Endodermal cell (in vitro differentiated cells): ENCODE measurements around the gene ODAD3. TPM values are rescaled to one million over a fixed set of nuclear protein-coding genes. Genes with fewer than 3 reads are reported as not detected.

ENCODE experiments used
- DNase-seq: peaks from one replicate; pipeline ENCODE4 v3.0.0-alpha.2; 2017
- H3K27ac ChIP-seq: 2 replicates; pipeline ENCODE4 v1.5.1; 2013; ENCODE audit warnings: mild to moderate bottlenecking, low read depth, low read length, moderate library complexity
- H3K27me3 ChIP-seq: 2 replicates; pipeline ENCODE4 v1.6.1; 2013; ENCODE audit warnings: mild to moderate bottlenecking, low read length, moderate library complexity; ENCODE audit not compliant: insufficient read depth, control insufficient read depth, poor library complexity, severe bottlenecking
- H3K36me3 ChIP-seq: 2 replicates; pipeline ENCODE4 v1.7.0; 2013; ENCODE audit warnings: mild to moderate bottlenecking, low read length, moderate library complexity; ENCODE audit not compliant: control insufficient read depth, insufficient read depth
- H3K4me1 ChIP-seq: one replicate; pipeline ENCODE4 v1.7.0; 2013; ENCODE audit warnings: low read length; ENCODE audit not compliant: control insufficient read depth, insufficient read depth
- H3K4me3 ChIP-seq: 2 replicates; pipeline ENCODE4 v1.5.1; 2013; ENCODE audit warnings: mild to moderate bottlenecking, low read length, moderate library complexity
- H3K9ac ChIP-seq: 2 replicates; pipeline ENCODE4 v1.6.1; 2013; ENCODE audit warnings: mild to moderate bottlenecking, low read length, moderate library complexity; ENCODE audit not compliant: poor library complexity, severe bottlenecking; ENCODE audit errors: extremely low read depth
- H3K9me3 ChIP-seq: 2 replicates; pipeline ENCODE4 v1.6.1; 2013; ENCODE audit warnings: mild to moderate bottlenecking, low read length, moderate library complexity; ENCODE audit not compliant: control insufficient read depth
- H3K27ac Mint-ChIP-seq: 2 replicates; pipeline ENCODE4 v1.8.0; 2020; ENCODE audit warnings: mixed read lengths
- H3K27me3 Mint-ChIP-seq: 2 replicates; pipeline ENCODE4 v1.8.0; 2021; ENCODE audit warnings: mild to moderate bottlenecking, mixed read lengths; ENCODE audit not compliant: insufficient read depth
- H3K36me3 Mint-ChIP-seq: 2 replicates; pipeline ENCODE4 v1.8.0; 2020; ENCODE audit warnings: low read depth, mixed read lengths
- H3K4me1 Mint-ChIP-seq: 2 replicates; pipeline ENCODE4 v1.8.0; 2020; ENCODE audit warnings: mixed read lengths
- H3K4me3 Mint-ChIP-seq: 2 replicates; pipeline ENCODE4 v1.8.0; 2020; ENCODE audit warnings: mild to moderate bottlenecking, moderate library complexity, mixed read lengths
- H3K9me3 Mint-ChIP-seq: 2 replicates; pipeline ENCODE4 v1.8.0; 2020; ENCODE audit warnings: mild to moderate bottlenecking, mixed read lengths
- WGBS, 2 experiments: methylation state at CpG; one replicate each; pipeline versions ENCODE4 v1.1.5 to v1.1.7; 2013; ENCODE audit warnings: missing lambda C conversion rate in 2 of 2, mixed read lengths in 1 of 2; ENCODE audit not compliant: insufficient coverage in 1 of 2, insufficient read length in 1 of 2; 5-methylcytosine and 5-hydroxymethylcytosine counted together
- total RNA-seq, 2 donors: library from RNA; stranded (reverse); fragmentation: NEBNext Ultra II Directional in 1 of 2; extraction: Animal tissue kit (Norgen Biotek cat#: 25700) in 1 of 2; gene quantifications; 2 replicates in 1 of 2; 3 replicates in 1 of 2; pipeline ENCODE4 v1.2.1, GENCODE V29; 2021
- TF ChIP-seq, protein P1 (sequence below): fragments of 200-600 bp; sonication (generic); conservative IDR thresholded peaks from 2 replicates; pipeline ENCODE4 v1.5.0; 2021; ENCODE audit warnings: antibody characterized with exemption, mild to moderate bottlenecking

Gene ODAD3
- total RNA-seq, 2 donors from 2014 or later = 0.88 to 2.4 TPM

DNA sequence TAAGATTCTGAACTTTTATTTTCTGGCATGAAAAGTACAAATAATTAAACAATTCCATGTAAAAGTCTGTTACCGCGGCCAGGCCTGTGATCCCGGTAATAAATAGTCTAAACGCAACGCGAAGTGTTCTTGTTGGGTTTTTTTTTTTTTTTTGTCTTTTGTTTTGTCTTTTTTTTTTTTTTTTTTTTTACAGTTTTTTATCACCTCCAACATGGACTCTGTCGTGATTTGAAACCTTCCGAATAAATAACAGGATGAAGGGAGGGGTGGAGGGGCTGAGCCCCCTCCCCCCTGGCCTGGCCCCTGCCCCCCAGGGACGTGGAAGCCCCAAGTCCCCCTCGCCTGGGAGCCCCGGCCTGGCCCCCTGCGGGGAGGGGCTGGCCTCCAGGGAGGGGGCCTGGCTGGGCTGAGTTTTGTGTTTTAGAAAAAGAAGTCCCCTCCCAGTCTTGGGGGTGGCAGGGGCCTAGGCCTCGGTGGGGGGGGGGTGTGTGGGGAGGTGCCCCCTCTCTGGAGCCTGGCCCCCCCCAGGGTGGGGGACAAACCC, 16.5 kb upstream of the ODAD3 start:
- no peak for DNase-seq
- H3K27ac ChIP-seq = no peak overlapping the region
- Mint-ChIP-seq H3K9me3 (no peaks in the 10 kb centered on the region), H3K27me3 (no peaks in the 10 kb centered on the region), H3K4me3 (no peak overlapping the region), H3K36me3 (peaks cover 16% of the 10 kb centered on the region), H3K4me1 (peaks cover 4% of the 10 kb centered on the region), H3K27ac (no peak overlapping the region)
- TF ChIP-seq, protein P1, sequence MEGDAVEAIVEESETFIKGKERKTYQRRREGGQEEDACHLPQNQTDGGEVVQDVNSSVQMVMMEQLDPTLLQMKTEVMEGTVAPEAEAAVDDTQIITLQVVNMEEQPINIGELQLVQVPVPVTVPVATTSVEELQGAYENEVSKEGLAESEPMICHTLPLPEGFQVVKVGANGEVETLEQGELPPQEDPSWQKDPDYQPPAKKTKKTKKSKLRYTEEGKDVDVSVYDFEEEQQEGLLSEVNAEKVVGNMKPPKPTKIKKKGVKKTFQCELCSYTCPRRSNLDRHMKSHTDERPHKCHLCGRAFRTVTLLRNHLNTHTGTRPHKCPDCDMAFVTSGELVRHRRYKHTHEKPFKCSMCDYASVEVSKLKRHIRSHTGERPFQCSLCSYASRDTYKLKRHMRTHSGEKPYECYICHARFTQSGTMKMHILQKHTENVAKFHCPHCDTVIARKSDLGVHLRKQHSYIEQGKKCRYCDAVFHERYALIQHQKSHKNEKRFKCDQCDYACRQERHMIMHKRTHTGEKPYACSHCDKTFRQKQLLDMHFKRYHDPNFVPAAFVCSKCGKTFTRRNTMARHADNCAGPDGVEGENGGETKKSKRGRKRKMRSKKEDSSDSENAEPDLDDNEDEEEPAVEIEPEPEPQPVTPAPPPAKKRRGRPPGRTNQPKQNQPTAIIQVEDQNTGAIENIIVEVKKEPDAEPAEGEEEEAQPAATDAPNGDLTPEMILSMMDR = no peak
- H3K27me3 ChIP-seq = no peaks in the 10 kb centered on the region
- peaks cover 33% of the 10 kb centered on the region for H3K36me3 ChIP-seq
- no peaks in the 10 kb centered on the region for H3K9me3 ChIP-seq
- no peaks in the 10 kb centered on the region for H3K4me1 ChIP-seq
- 55 to 75% methylated on average over 2 to 10 of the region's 13 CpGs for WGBS, 2 experiments
- H3K9ac ChIP-seq = no peak overlapping the region
- H3K4me3 ChIP-seq = no peak overlapping the region

DNA sequence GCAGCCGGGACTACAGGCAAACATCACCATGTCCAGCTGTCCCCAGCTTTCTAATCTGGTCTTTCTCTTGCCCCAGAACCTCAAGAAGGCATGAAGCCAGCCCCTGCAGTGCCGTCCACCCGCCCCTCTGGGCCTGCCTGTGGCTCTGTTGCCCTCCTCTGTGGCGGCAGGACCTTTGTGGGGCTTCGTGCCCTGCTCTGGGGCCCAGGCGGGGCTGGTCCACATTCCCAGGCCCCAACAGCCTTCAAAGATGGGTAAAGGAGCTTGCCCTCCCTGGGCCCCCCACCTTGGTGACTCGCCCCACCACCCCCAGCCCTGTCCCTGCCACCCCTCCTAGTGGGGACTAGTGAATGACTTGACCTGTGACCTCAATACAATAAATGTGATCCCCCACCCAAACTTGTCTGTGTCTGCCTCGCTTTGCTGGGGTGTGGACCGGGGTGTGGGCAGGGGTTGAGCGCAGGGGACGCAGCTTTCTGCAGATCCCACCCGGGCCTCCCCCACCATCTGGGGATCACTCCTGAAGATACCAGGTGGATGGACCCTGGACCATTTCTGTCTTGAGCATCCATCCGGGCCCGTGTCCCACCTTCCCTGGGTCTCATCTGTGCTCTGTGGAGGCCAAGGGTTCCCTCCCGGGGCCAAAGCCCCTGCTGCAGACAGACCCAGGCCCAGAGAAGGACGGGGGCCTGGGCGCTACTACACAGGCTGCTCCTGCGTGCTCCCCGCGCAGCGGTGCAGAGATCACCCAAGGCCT, 15.8 kb upstream of the ODAD3 start:
- peak; percentile 47 for DNase-seq
- Histone ChIP-seq H3K9me3 (no peaks in the 10 kb centered on the region), H3K4me1 (no peaks in the 10 kb centered on the region), H3K9ac (no peak overlapping the region), H3K4me3 (no peak overlapping the region), H3K27me3 (no peaks in the 10 kb centered on the region), H3K36me3 (peaks cover 33% of the 10 kb centered on the region), H3K27ac (no peak overlapping the region)
- Mint-ChIP-seq H3K9me3 (no peaks in the 10 kb centered on the region), H3K36me3 (peaks cover 16% of the 10 kb centered on the region), H3K27ac (no peak overlapping the region), H3K27me3 (no peaks in the 10 kb centered on the region), H3K4me1 (peaks cover 4% of the 10 kb centered on the region), H3K4me3 (no peak overlapping the region)
- WGBS, 2 experiments = 85 to 93% methylated on average over 11 to 21 of the region's 21 CpGs
- TF ChIP-seq, protein P1 = no peak

DNA sequence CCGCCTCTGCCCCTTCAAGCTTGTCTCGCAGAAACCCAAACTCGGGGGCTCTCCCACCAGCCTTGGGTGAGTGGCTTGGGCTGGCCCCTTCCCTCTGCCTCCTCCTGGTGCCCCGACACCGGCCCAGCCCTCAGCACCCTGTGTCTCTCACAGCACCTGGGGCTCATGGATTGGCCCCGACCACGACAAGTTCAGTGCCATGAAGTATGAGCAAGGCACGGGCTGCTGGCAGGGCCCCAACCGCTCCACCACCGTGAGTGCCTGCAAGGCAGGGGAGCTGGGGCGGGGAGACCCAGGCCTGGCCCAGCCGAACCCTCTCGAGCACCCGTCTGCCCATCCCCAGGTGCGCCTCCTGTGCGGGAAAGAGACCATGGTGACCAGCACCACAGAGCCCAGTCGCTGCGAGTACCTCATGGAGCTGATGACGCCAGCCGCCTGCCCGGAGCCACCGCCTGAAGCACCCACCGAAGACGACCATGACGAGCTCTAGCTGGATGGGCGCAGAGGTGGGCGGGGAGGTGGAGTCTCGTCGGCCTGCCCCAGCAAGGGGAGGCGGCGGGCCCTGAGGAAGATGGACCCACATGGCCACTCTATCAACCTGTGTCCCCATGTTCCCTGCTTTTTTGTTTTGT, 14.1 kb upstream of the ODAD3 start:
- Mint-ChIP-seq H3K4me1 (peaks cover 4% of the 10 kb centered on the region), H3K27ac (no peak overlapping the region), H3K36me3 (peaks cover 28% of the 10 kb centered on the region), H3K9me3 (no peaks in the 10 kb centered on the region), H3K4me3 (no peak overlapping the region), H3K27me3 (no peaks in the 10 kb centered on the region)
- TF ChIP-seq, protein P1 = no peak
- peaks cover 42% of the 10 kb centered on the region for H3K36me3 ChIP-seq
- no peak overlapping the region for H3K27ac ChIP-seq
- no peak for DNase-seq
- H3K27me3 ChIP-seq = no peaks in the 10 kb centered on the region
- no peaks in the 10 kb centered on the region for H3K9me3 ChIP-seq
- no peak overlapping the region for H3K9ac ChIP-seq
- H3K4me3 ChIP-seq = no peak overlapping the region
- H3K4me1 ChIP-seq = no peaks in the 10 kb centered on the region
- WGBS, 2 experiments = 95 to 97% methylated on average over 14 to 31 of the region's 31 CpGs
